Amygdala (tissue), 56 donors: ENCODE data around the gene CCDC197.

ENCODE experiments used
- DNase-seq, 56 donors: peaks; one replicate each; lab custom pipeline; 2025; lab: John Stamatoyannopoulos, UW

CCDC197 gene

GRCh38 chr14:94038921-94039629, 42.0 kb downstream of the CCDC197 start:
- DNase-seq: no peak

- DNase-seq: no peak
Observed at GRCh38 chr14:94040247-94040646, 43.1 kb downstream of the CCDC197 start.

- no peak for DNase-seq
Observed at GRCh38 chr14:94040796-94041195, 43.7 kb downstream of the CCDC197 start.

- peak in 2 of 56 donors; percentile 24 to 32 for DNase-seq
Observed at GRCh38 chr14:94041551-94042346, 44.6 kb downstream of the CCDC197 start.

GRCh38 chr14:94042433-94043091, 45.5 kb downstream of the CCDC197 start:
- no peak for DNase-seq

GRCh38 chr14:94043111-94043755, 46.1 kb downstream of the CCDC197 start:
- no peak for DNase-seq

- no peak for DNase-seq
Observed at GRCh38 chr14:94043756-94044475, 46.8 kb downstream of the CCDC197 start.

GRCh38 chr14:94044476-94045091, 47.5 kb downstream of the CCDC197 start:
- DNase-seq: no peak

- no peak for DNase-seq
Observed at GRCh38 chr14:94045101-94045500, 48.0 kb downstream of the CCDC197 start.

GRCh38 chr14:94045563-94046345, 48.7 kb downstream of the CCDC197 start:
- DNase-seq: no peak

GRCh38 chr14:94046696-94047250, 49.7 kb downstream of the CCDC197 start:
- no peak for DNase-seq

- no peak for DNase-seq
Observed at GRCh38 chr14:94047581-94047980, 50.5 kb downstream of the CCDC197 start.

GRCh38 chr14:94048691-94049624, 51.9 kb downstream of the CCDC197 start:
- peak in 9 of 56 donors; percentile 17 to 70 (median 35) for DNase-seq

GRCh38 chr14:94049625-94050023, 52.5 kb downstream of the CCDC197 start:
- DNase-seq: no peak

GRCh38 chr14:94050231-94050880, 53.3 kb downstream of the CCDC197 start:
- peak in 2 of 56 donors; percentile 14 to 26 for DNase-seq

- peak in 46 of 56 donors; percentile 26 to 85 (median 60) for DNase-seq
Observed at GRCh38 chr14:94051115-94051514, 54.0 kb downstream of the CCDC197 start.

- DNase-seq: no peak
Observed at GRCh38 chr14:94051779-94052178, 54.7 kb downstream of the CCDC197 start.
